Muscle of arm (tissue), 12 donors: ENCODE results near the gene PER2. TPM values are rescaled to one million over a fixed set of nuclear protein-coding genes. Genes with fewer than 3 reads are reported as not detected.

Experiments used
- polyA plus RNA-seq, 12 donors: library from polyadenylated mRNA; unstranded; fragments of 120-200 nt; gene quantifications; one replicate each; pipeline ENCODE4 v1.2.1, GENCODE V29; 2013; ENCODE audit not compliant: insufficient read length in 12 of 12

PER2 gene
- polyA plus RNA-seq, 12 donors: 3.6 to 7.9 (median 4.6) TPM; not detected in 1

Other genes with a start within 250 kb of the PER2 start
- 10 to 100 TPM in 7 of 12 donors, 1 to 10 TPM in 4, not detected in 1; 7.7 to 13.9 (median 10.2) TPM for gene SCLY, start 227.6 kb downstream of the PER2 start, polyA plus RNA-seq
- gene ESPNL, start 188.3 kb downstream of the PER2 start, polyA plus RNA-seq: 1 to 10 TPM in 9 of 12 donors, under 1 TPM in 1, not detected in 2; 0.24 to 2.4 (median 1.4) TPM
- gene KLHL30, start 149.9 kb downstream of the PER2 start, polyA plus RNA-seq: 100 to 1,000 TPM in 1 of 12 donors, 10 to 100 TPM in 9, 1 to 10 TPM in 2; 4.1 to 114 (median 14.2) TPM
- gene ERFE, start 129.6 kb downstream of the PER2 start, polyA plus RNA-seq: 10 to 100 TPM in 6 of 12 donors, 1 to 10 TPM in 5, not detected in 1; 6.6 to 34.1 (median 11.5) TPM
- gene ILKAP, start 84.9 kb downstream of the PER2 start, polyA plus RNA-seq: 10 to 100 TPM in 11 of 12 donors, not detected in 1; 30.9 to 62.5 (median 36.2) TPM
- 10 to 100 TPM in 10 of 12 donors, 1 to 10 TPM in 1, not detected in 1; 5.9 to 53.7 (median 15.5) TPM for gene HES6, start 48.6 kb downstream of the PER2 start, polyA plus RNA-seq
- 10 to 100 TPM in 2 of 12 donors, 1 to 10 TPM in 9, not detected in 1; 7.1 to 22.5 (median 8.8) TPM for gene TRAF3IP1, start 31.9 kb upstream of the PER2 start, polyA plus RNA-seq
- 10 to 100 TPM in 11 of 12 donors, not detected in 1; 27.0 to 50.7 (median 46.0) TPM for gene ASB1, start 138.3 kb upstream of the PER2 start, polyA plus RNA-seq